ENCODE results near the gene LRRC73.
A peak's percentile ranks its signal among the peaks of the same experiment; 100 is the strongest.
"Not testable (repeated sequence)": the region's sequence is repeated elsewhere in the genome, so short reads cannot be mapped to it uniquely, and the experiment has no call there.

LRRC73 gene

DNA sequence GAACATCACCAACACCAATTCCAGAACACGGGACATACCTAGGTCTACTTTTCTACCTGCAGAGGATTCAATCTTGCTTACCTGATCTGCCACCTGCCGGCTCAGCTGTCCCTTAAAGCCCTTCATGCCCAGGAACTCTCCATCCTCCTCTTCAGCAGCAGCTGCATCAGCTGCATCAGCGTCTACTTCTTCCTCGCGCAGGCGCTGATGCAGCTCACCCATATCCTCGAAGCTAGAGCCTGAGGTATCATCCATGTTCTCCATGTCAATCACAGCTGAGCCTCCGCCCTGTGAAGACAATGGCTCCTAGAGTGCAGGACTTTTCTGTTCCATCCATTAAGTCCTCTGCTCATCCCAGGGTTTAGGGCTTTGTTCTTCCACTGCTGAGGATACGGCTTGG, 5.7 kb upstream of the LRRC73 start:
- Histone ChIP-seq H3K27ac (peak overlapping the region in 18 of 21 experiments; percentile 87 to 98 (median 93)), H3K4me3 (peak overlapping the region; percentile 64 to 94 (median 78))

DNA sequence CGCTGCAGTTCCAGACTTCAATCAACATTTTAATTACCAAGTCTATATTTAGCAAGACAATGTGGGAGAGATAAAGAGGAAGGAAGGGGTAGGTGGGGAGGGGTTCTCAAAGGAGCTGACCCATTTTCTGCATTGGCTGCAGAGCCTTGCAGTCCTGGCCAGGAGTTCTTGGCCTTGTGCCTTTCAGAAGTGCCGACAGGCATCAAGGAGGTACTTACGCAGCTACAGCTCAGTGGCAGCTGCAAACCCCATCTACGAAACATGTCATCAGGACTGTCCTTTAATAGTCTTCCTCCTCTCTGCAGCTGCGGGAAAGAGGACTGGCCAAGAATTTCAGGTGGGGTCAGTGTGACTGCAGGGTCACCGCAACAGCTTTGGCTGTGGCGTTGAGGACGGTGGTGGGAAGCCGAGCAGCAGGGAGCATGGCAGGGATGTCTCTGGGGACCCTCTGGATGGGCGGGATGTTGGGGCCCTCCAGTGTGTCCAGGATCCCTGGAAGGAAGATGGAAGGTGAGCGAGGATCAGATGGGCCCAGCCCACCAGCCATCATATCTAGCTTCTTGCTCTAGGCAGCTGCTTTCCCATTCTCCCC, 1.8 kb upstream of the LRRC73 start:
- H3K27ac ChIP-seq: no peak overlapping the region
- no peak overlapping the region for H3K4me3 ChIP-seq

DNA sequence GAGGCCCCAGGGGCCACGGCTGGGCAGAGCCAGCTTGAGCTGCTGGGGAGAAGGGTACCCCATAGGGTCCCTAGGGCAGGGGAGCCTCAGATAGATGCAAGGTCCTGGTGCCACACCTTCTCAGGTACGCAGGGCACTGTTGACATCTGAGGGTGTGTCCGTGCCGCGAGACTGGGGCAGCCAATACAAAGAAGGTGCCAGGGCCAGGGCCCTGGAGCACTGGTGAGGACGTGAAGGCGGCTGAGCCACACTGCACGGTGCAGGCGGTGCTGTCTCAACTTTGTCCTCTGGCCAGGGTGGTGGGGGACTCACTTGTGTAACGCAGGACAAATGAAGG, 649 bp upstream of the LRRC73 start:
- Histone ChIP-seq H3K27ac (peak overlapping the region in 14 of 21 experiments; percentile 15 to 80 (median 63)), H3K4me3 (peak overlapping the region; percentile 48 to 81 (median 67))

DNA sequence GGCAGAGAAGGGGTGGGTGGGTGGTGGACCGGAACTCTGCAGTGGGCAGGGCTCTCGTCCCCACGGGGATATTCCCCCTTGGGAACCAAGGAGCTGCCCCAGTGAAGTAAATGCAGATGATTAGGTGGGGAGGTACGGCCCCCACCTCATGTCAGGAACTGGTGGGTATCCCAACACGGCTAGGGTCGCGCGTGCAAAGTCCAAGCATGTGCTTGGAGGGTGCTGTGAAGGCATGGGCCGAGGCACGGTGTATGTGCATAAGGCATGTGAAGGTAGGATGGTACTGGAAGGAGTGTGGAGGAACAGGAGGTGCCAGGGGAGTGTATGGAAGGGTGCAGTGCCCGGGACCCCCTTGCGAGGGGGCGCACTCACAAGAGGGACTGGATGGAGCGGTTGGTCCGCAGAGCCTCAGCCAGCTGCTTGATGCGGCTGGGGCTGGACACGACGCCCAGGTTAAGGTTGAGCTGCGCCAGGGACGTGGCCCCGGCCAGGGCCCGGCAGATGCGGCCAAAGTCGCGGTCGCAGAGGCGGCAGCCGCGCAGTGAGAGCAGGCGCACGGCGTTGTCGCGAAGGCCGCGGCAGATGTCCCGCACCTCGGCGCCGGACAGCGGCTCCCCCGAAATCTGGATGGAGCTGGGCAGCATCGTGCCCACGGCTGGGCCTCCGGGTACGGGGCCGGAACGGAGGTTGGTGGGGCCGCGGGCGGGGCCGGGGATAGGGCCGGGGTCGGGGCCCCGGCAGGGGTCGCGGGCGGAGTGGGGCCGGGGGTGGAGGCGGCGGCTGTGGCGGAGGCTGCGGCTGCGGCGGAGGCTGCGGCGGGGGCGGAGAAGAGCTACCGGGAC, 783 bp downstream of the LRRC73 start:
- Histone ChIP-seq H3K4me3 (peak overlapping the region; percentile 48 to 81 (median 67)), H3K27ac (peak overlapping the region in 10 of 21 experiments; percentile 44 to 76 (median 64))

DNA sequence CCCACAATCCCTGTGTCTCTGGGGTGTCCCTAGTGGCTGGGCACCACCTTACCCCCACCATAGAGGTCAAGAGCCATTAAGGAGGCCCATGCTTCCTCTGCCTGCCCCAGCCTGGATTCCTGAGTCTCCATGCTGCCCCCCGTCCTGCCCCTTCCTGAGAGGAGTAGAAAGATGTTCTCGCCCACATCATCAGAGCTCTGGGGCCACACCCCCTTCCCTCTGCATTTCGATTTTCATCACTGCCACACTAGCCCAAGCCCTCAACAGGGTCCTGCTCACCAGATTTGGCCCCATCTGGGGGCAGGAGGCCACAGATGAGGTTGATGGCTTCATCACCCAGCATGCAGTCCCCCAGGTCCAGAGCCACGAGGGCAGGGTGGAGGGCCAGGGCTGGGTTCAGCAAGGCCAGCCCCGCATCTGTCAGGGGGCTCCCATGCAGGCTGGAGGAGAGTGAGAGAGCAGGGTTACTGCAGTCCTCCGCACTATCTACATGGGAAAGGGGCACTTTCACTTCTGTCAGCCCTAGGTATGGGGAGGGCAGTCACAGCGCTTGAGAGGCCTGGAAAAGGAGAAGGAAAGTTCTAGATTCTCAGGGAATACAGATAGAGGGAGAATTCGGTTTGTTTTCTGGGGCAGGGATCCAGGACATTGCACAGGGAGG, 1.5 kb downstream of the LRRC73 start:
- Histone ChIP-seq H3K27ac (no peak overlapping the region), H3K4me3 (no peak overlapping the region)

DNA sequence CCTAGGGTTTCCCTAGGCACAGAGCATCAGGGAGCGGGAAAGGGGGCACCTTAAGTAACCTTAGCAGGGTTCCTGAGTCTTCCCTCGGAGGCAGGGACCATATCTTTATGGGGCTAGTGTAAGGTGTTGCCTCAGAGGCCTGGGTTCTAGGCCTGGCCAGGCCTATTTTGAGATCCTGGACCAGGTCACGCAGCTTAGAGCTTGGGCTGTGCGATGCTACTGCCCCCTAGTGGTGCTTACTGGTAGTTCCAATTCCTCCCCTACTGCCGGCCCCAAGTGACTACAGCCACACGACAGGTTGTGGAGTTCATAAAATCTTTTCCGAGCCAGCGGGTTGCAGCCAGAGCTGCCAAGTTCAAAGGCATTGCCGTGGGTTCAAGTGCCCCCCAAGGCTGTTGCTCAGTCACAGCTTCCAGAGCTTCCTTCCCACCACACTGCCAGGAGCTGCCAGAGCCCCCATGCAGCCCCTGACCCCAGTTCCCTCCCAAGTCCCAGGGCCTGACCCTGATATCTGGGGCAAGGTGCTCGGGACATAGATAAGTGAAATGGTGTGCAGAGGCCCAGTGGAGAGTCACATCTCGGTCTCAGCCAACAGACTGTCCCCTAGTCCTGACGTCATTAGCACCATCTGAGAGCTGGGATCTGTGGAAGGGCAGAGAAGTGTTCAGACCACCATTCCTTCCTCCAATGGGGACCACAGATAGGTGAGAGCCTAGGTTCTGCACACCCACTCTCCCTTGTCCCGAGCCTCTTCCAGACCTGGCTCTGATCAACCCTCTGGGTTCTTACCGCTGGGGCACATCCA, 3.3 kb downstream of the LRRC73 start:
- Histone ChIP-seq H3K27ac (no peak overlapping the region), H3K4me3 (no peak overlapping the region)

DNA sequence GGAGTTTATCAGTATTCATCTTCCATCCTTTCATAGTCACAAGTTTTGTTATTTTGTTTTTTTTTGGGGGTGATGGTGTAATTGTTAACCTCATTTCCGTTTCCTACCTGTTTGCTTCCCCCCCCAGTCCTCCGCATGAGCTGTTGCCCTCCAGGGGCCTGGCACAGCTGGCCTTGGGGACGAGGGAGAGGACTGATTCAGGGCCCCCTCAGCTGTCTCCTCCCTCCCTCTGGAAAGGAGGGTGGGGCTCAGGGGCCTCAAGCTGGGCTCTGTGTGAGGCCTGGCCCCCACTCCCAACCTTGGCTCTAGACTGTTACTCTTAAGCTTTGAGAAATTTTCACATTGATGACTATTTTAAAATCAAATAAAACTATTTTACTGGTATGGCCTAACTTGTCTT, 4.0 kb downstream of the LRRC73 start:
- no peak overlapping the region for H3K4me3 ChIP-seq
- H3K27ac ChIP-seq: no peak overlapping the region

DNA sequence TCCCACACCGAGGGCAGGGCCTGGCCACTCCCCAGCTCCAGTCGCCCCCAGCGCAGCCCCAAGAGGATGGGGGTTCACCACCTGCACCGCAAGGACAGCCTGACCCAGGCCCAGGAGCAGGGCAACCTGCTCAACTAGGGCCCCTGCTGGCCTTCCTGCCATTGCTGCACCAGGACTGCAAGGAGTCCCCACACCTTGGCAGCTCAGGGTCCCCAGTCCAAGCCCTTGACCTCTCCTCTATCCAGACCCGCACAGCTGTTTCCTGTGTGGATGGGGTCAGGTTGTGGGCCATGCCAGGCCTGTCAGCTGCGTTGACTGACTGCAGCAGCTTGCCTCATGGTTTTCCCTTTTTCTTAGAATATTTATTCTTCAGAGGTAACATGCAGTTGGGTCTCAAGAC, 4.4 kb downstream of the LRRC73 start:
- Histone ChIP-seq H3K4me3 (no peak overlapping the region), H3K27ac (no peak overlapping the region)

DNA sequence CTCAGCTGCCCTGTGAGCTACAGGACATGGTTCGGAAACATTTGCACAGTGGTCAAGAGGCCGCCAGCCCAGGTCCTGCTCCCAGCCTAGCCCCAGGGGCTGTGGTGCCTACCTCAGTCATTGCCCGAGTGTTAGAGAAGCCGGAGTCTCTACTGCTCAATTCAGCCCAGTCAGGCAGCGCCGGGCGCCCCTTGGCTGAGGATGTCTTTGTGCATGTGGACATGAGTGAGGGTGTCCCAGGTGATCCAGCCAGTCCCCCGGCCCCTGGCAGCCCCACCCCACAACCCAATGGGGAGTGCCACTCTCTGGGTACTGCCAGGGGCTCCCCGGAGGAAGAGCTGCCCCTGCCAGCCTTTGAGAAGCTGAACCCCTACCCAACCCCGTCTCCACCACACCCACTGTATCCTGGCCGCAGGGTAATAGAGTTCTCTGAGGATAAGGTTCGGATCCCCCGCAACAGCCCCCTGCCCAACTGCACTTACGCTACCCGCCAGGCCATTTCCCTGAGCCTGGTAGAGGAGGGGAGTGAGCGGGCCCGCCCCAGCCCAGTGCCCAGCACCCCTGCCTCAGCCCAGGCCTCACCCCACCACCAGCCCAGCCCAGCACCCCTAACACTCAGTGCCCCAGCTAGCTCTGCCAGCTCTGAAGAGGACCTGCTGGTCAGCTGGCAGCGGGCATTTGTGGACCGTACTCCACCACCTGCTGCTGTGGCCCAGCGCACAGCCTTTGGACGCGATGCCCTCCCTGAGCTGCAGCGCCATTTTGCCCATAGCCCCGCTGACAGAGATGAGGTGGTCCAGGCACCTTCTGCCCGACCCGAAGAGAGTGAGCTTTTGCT, 5.2 kb downstream of the LRRC73 start:
- H3K4me3 ChIP-seq: no peak overlapping the region
- no peak overlapping the region for H3K27ac ChIP-seq

DNA sequence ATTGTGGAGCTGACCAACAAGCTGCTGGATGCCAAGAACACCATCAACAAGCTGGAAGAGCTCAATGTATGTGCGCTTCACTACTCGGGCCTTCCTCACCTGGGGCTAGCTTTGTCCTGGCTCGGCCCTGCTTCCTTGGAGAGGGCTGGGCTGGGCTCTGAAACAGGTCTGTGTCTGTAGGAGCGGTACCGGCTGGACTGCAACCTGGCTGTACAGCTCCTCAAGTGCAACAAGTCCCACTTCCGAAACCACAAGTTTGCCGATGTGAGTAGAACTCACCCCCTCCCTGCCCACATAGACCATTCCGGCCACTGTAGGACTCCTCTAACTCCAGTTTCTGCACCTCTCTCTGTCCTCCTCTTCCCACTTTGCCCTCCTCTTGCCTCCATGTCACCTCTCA, 6.7 kb downstream of the LRRC73 start:
- no peak overlapping the region for H3K4me3 ChIP-seq
- no peak overlapping the region for H3K27ac ChIP-seq

DNA sequence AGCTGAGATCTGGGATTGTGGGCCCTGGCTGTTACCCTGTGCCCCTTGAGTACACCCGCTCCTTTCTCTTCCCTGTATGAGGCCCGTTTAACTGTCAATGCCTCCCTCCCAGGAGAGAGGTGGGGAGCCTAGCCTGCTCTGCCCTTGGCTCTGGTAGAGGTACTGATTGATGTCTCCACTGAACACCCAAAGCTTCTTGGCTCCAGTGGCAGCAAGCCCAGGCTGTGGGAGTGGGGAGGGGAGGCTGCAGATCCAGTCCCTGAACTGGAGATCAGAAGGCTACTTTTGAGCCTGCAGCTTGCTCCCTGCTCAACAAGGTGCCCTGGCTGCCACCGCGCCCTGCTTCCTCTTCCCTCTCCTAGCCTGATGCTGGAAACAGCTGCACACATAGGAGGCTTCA, 7.5 kb downstream of the LRRC73 start:
- no peak overlapping the region for H3K27ac ChIP-seq

DNA sequence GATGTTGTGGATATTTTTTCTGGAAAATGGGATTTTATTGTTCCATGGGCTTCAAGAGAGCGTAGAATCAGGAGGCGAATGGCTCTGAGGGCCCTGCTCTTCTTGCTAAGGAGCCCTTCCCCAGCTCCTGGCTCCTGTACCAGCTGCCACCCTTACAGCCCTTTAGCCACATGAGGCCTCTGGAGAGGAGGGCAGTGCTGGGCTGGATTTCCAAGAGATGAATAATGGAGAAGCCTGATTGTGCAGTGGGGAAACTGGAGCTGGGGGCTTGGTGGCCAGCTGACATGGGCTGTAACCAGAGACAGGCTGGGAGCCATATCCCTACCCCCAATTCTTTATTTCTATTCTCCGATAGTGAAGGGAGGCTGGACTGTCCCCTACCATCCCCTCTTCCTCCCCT, 9.2 kb downstream of the LRRC73 start:
- Histone ChIP-seq H3K27ac (no peak overlapping the region), H3K4me3 (no peak overlapping the region)

More for the DNA sequence above, 7.5 kb downstream of the LRRC73 start:
- no peak overlapping the region for H3K4me3 ChIP-seq

DNA sequence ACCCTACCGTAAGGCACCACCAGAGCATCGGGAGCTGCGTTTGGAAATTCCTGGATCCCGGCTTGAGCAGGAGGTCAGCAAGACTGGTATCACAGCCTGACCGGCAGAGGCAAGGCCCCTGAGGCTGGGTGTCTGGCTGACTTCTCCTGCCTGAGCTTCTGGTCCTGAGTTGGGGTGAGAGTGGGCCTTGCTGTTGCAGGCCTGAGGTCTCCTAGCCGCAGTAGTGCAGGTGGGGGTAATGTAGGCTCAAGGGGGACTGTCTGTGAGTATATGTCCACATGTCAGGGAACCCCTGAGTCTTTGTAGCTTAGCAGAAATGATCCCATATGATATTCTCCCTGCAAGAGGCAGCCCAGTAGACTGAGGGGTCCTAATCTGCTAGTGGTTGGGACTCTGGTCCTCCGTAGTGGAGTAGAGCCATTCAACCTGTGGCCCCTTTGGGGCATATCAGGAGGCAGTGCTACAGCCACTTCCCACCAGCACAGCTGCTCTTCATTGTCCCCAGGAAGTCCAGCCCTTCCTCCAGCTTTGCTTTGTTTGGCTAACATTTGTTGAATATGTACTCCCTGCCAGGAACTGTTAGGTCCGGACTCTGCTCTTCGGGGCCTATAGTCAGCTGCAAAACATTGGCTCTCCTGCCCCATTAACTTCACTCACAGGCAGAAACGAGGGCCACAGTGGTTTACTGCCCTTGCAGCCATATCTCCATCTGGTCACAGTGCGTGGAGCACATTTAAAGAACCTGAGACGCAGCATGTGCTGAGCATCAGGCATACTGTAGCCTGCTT, 10.9 kb downstream of the LRRC73 start:
- Histone ChIP-seq H3K4me3 (no peak overlapping the region), H3K27ac (peak overlapping the region in 4 of 21 experiments; percentile 10 to 61 (median 16))

DNA sequence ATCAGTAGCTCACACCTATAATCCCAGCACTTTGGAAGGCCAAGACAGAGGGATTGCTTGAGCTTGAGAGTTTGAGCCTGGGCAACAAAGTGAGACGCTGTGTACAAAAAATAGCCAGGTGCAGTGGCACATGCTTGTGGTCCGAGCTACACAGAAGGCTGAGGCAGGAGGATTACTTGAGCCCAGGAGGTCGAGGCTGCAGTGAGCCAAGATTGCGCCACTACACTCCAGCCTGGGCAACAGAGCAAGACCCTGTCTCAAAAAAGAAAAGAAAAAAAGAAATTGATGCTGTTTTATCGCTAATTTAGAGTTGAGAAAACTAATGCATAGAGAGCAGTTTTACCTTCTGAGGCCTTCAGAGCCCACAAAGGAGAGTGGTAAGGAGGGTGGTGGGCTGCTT, 11.9 kb downstream of the LRRC73 start:
- not testable (repeated sequence) for H3K27ac ChIP-seq, H3K4me3 ChIP-seq

DNA sequence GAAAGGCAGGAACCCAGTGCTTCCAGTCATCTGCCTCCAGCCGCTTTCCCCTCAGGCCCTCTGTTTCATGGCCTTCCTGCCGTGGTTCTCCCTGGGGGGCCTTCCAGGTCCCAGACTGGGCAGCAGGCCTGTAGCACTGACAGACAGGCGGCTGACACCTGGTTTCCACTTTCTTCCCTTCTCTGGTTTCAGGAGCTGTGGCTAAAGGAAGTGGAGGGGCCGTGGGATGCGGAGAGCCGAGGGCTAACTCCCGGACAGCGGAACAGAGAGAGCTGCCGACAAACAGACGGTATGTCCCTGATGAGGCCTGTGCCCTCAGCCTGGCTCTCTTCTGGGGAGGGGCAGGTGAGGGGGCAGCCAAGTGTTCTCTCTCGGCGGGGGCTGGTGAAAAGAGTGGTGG, 12.5 kb downstream of the LRRC73 start:
- peak overlapping the region in 3 of 21 experiments; percentile 1 to 27 (median 5) for H3K27ac ChIP-seq
- no peak overlapping the region for H3K4me3 ChIP-seq

DNA sequence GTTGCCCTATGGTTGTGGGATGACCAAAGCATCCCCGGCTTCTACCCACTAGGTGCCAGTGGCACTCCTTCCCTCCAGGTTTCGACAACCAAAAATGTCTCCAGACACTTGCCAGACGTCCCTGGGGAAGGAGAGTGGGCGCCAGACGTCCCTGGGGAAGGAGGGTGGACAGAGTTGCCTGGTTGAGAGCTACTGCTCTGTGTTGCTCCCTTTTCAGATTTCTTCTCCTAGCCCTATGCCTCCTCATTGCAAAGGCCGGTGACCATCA, 13.1 kb downstream of the LRRC73 start:
- peak overlapping the region in 4 of 21 experiments; percentile 1 to 66 (median 18) for H3K27ac ChIP-seq
- no peak overlapping the region for H3K4me3 ChIP-seq

DNA sequence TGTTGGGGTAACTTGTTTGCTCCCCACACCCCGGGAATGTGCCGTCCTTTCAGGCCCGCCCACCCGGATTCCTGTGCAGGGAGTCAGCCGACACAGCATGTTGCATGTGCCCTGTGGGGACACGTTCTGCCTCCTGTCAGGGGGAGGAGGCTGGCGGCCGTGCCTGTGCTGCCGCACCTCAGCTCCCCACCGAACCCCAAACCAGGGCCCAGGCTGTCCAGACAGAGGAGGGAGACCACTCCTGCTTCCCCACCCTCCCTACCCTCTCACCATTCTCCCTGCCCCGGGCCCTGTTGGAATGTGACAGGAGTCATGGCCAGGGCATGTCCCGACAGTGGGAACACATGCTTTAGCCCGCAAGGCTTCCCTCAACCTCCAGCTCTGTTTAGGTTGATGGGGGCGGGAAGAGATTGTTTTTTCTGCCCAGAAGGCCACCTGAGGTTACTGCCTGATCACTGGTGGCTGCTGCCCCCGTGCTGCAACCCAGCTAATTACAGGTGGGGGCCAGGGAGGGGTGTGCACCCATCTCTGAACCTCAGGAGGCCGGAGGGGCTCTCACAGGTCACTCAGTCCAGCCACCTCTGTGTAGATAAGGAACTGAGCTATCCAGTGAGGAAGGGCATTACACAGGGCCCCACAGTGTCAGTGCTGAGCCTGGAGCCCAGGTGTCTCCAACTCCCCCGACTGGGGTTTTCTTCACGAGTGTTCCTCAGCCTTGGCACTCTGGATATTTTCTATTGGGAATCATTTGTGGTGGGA, 13.6 kb downstream of the LRRC73 start:
- Histone ChIP-seq H3K27ac (peak overlapping the region in 14 of 21 experiments; percentile 23 to 74 (median 58)), H3K4me3 (no peak overlapping the region)

DNA sequence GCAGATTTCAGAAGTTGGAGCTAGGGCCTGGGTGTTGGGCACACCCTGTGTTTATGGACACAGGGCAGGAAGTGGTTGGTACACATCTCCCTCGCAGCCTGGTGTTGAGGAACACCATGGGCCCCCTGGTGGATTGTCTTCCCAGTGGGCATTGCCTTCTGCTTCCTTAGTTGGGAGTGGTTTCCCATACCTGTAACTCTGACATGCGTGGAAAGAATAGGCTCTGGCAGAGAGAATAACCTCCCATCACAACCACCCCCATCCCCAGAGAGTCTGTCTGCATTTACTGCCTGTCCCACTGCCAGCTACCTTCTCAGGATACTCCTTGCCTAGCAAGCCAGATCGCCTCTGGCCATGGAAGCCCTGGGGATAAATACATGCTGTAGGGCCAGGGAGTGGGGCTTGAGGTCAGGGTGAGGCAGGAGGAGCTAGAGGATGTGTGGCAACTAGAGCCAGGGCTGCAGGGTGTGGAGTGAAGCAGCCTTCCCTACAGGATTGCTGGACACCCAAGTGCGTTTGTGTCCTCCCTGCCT, 14.7 kb downstream of the LRRC73 start:
- Histone ChIP-seq H3K27ac (peak overlapping the region in 15 of 21 experiments; percentile 23 to 74 (median 56)), H3K4me3 (no peak overlapping the region)
